ENCODE measurements around the gene GAB2.

Gene GAB2

GRCh38 chr11:78254268-78254667, 163.4 kb downstream of the GAB2 start:
- no peaks in the 10 kb centered on the region for H3K36me3 ChIP-seq (ENCODE audit: control insufficient read depth, insufficient read depth, low read length)
- no peaks in the 10 kb centered on the region for H3K27me3 ChIP-seq (replicated peaks; ENCODE audit: control insufficient read depth, insufficient read depth, low read length)
- no peak for TF ChIP-seq CTCF (IDR thresholded peaks at IDR 0.05; ENCODE audit: insufficient read depth, low read length, poor library complexity, severe bottlenecking)
- DNase-seq (ENCODE audit: extremely low read depth, insufficient read length), result no peak
- H3K4me3 ChIP-seq (replicated peaks; ENCODE audit: low read depth, low read length), result no peak overlapping the region

- DNase-seq (ENCODE audit: extremely low read depth, insufficient read length), result no peak
- Histone ChIP-seq H3K4me3 (replicated peaks; ENCODE audit: low read depth, low read length) (no peak overlapping the region), H3K27me3 (replicated peaks; ENCODE audit: control insufficient read depth, insufficient read depth, low read length) (no peaks in the 10 kb centered on the region), H3K36me3 (ENCODE audit: control insufficient read depth, insufficient read depth, low read length) (no peaks in the 10 kb centered on the region)
- no peak for TF ChIP-seq CTCF (IDR thresholded peaks at IDR 0.05; ENCODE audit: insufficient read depth, low read length, poor library complexity, severe bottlenecking)
Measured at GRCh38 chr11:78253797-78254196, 163.8 kb downstream of the GAB2 start.

GRCh38 chr11:78251083-78251775, 166.4 kb downstream of the GAB2 start:
- no peak overlapping the region for H3K4me3 ChIP-seq (replicated peaks; ENCODE audit: low read depth, low read length)
- H3K36me3 ChIP-seq (ENCODE audit: control insufficient read depth, insufficient read depth, low read length), result no peaks in the 10 kb centered on the region
- no peak for TF ChIP-seq CTCF (IDR thresholded peaks at IDR 0.05; ENCODE audit: insufficient read depth, low read length, poor library complexity, severe bottlenecking)
- H3K27me3 ChIP-seq (replicated peaks; ENCODE audit: control insufficient read depth, insufficient read depth, low read length), result no peaks in the 10 kb centered on the region
- no peak for DNase-seq (ENCODE audit: extremely low read depth, insufficient read length)

- no peaks in the 10 kb centered on the region for H3K36me3 ChIP-seq (ENCODE audit: control insufficient read depth, insufficient read depth, low read length)
- H3K27me3 ChIP-seq (replicated peaks; ENCODE audit: control insufficient read depth, insufficient read depth, low read length), result no peaks in the 10 kb centered on the region
- TF ChIP-seq CTCF (IDR thresholded peaks at IDR 0.05; ENCODE audit: insufficient read depth, low read length, poor library complexity, severe bottlenecking), result no peak
- H3K4me3 ChIP-seq (replicated peaks; ENCODE audit: low read depth, low read length), result no peak overlapping the region
- no peak for DNase-seq (ENCODE audit: extremely low read depth, insufficient read length)
Measured at GRCh38 chr11:78250099-78250498, 167.5 kb downstream of the GAB2 start.

- H3K4me3 ChIP-seq (replicated peaks; ENCODE audit: low read depth, low read length), result no peak overlapping the region
- no peak for DNase-seq (ENCODE audit: extremely low read depth, insufficient read length)
- H3K36me3 ChIP-seq (ENCODE audit: control insufficient read depth, insufficient read depth, low read length), result no peaks in the 10 kb centered on the region
- TF ChIP-seq CTCF (IDR thresholded peaks at IDR 0.05; ENCODE audit: insufficient read depth, low read length, poor library complexity, severe bottlenecking), result no peak
- H3K27me3 ChIP-seq (replicated peaks; ENCODE audit: control insufficient read depth, insufficient read depth, low read length), result no peaks in the 10 kb centered on the region
Measured at GRCh38 chr11:78248903-78249302, 168.7 kb downstream of the GAB2 start.

GRCh38 chr11:78248191-78248590, 169.4 kb downstream of the GAB2 start:
- H3K36me3 ChIP-seq (ENCODE audit: control insufficient read depth, insufficient read depth, low read length), result no peaks in the 10 kb centered on the region
- no peaks in the 10 kb centered on the region for H3K27me3 ChIP-seq (replicated peaks; ENCODE audit: control insufficient read depth, insufficient read depth, low read length)
- no peak overlapping the region for H3K4me3 ChIP-seq (replicated peaks; ENCODE audit: low read depth, low read length)
- no peak for TF ChIP-seq CTCF (IDR thresholded peaks at IDR 0.05; ENCODE audit: insufficient read depth, low read length, poor library complexity, severe bottlenecking)
- DNase-seq (ENCODE audit: extremely low read depth, insufficient read length), result no peak
